ENCODE data around the gene PDLIM1. TPM values are rescaled to one million over a fixed set of nuclear protein-coding genes. Genes with fewer than 3 reads are reported as not detected.

PDLIM1 gene
- total and polyA plus RNA-seq, 2 of the 13 experiments (the other 11 are each of a cell fraction or from before 2014, with no cell fraction given) = 119 to 123 TPM

- TF ChIP-seq MEIS2 (CRISPR knock-in tag; IDR thresholded peaks at IDR 0.05) (0 out of 2 replicates have a peak, but pooled peaks have one; percentile 42), ZNF597 (CRISPR knock-in tag; IDR thresholded peaks at IDR 0.05) (no peak), SRSF9 (IDR thresholded peaks at IDR 0.05; ENCODE audit: borderline replicate concordance, insufficient read depth, low read depth, low read length, poor library complexity, severe bottlenecking) (no peak), ZNF460 (CRISPR knock-in tag; IDR thresholded peaks at IDR 0.05; ENCODE audit: borderline replicate concordance) (no peak), ZNF563 (CRISPR knock-in tag; IDR thresholded peaks at IDR 0.05) (peak; percentile 51; the same call in 1 of the 2 replicates), ZNF615 (CRISPR knock-in tag; IDR thresholded peaks at IDR 0.05; ENCODE audit: borderline replicate concordance) (no peak), ZNF329 (CRISPR knock-in tag; IDR thresholded peaks at IDR 0.05; ENCODE audit: low read depth) (no peak), ZNF382 (CRISPR knock-in tag; IDR thresholded peaks at IDR 0.05; ENCODE audit: borderline replicate concordance) (no peak), ZFP91 (CRISPR knock-in tag; IDR thresholded peaks at IDR 0.05; ENCODE audit: borderline replicate concordance) (no peak), ZNF18 (CRISPR knock-in tag; IDR thresholded peaks at IDR 0.05; ENCODE audit: insufficient replicate concordance) (no peak), JUN (CRISPR knock-in tag; IDR thresholded peaks at IDR 0.05) (no peak), SETDB1 (CRISPR knock-in tag; IDR thresholded peaks at IDR 0.05; ENCODE audit: borderline replicate concordance) (no peak), PTBP1 (IDR thresholded peaks at IDR 0.05; ENCODE audit: low read depth, low read length, poor library complexity, severe bottlenecking) (no peak), ZNF280D (CRISPR knock-in tag; IDR thresholded peaks at IDR 0.05) (no peak), ZNF136 (CRISPR knock-in tag; IDR thresholded peaks at IDR 0.05; ENCODE audit: low read depth) (no peak), CSRNP2 (CRISPR knock-in tag; conservative IDR thresholded peaks at IDR 0.05; ENCODE audit: low read depth) (no peak), HIVEP1 (CRISPR knock-in tag; IDR thresholded peaks at IDR 0.05) (no peak)
These were observed at the start of gene PDLIM1 (continued) for GRCh38 chr10:95290461-95291364.
